NAMALWA (cell line): ENCODE measurements around the gene PSPH.

Source experiments
- DNase-seq: peaks from one replicate; pipeline ENCODE4 v3.0.0-alpha.2; 2015; ENCODE audit warnings: low spot score

Gene PSPH

DNA sequence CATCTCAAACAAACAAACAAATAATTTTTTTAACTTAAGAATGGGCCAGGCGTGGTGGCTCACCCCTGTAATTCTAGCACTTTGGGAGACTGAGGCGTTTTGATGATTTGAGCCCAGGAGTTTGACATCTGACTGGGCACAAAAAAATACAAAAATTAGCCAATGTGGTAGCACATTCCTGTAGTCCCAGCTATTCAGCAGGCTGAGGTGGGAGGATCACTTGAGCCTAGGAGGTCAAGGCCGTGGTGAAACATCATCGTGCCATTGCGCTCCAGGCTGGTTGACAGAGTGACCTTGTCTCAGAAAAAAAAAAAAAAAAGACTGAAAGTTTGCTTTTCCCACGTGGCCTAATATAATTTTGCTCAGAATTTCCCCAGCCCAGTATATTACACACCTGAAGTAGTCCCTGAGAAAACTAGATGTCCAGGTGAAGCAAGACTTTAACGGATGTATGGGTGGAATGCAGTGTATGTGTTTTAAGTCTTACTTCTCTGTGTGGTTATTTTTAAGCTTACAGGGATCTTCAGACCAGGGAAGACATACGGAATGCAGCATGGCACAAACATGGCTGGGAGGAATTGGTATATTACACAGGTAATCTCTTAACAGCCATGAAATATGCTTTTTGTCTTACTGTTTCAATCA is 54.3 kb downstream of the PSPH start:
- no peak for DNase-seq

DNA sequence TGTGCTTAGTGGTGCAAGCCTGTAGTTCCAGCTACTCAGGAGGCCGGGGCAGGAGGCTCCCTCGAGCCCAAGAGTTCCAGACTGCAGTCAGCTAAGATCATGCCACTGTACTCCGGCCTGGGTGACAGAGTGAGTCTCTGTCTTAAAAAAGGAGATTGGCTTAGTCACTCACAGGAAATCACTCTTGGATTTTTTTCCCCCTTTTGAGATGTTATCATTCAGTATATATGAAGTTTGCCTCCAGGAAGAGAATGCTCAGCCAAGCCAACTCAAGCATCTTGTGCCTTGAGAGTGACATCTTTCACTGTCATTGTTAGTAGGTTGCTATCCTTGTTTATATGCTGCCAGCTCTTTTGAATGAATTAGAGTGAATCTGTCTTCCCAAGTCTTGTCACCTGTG is 58.9 kb downstream of the PSPH start:
- DNase-seq: no peak

DNA sequence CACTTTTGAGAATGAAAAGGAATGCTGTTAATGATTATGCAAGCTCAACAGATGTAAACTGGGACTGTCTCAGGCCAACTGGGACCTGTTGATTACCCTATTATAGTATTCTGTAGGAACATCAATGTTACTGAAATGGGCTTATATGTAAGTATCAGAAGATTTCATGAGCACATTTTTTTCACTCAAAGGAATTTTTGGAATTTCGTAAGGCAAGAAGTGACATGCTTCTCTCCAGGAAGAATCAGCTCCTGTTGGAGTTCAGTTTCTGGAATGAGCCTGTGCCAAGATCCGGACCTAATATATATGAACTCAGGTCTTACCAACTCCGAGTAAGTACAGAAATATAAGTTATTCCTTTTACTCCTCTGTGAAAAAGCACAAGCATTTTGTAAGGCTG is 67.7 kb downstream of the PSPH start:
- no peak for DNase-seq

DNA sequence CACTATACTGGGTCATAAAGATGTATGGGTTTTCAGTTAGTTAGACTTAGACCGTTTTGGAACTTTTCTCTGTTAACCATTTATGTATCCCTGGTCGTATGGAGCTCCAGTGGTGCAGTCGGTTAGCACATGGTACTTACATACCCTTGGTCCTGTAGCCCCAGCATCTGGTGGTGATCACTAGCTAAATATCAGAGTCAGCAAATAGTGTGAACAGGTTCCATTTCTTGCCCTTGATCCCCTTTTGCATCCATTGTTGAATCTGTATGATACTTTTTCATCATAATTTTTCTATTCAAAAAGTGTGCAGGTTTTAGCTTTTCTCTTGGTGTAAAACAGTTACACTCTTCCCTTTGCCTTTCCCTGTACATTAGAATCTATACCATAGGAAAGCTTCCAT is 71.0 kb downstream of the PSPH start:
- no peak for DNase-seq

DNA sequence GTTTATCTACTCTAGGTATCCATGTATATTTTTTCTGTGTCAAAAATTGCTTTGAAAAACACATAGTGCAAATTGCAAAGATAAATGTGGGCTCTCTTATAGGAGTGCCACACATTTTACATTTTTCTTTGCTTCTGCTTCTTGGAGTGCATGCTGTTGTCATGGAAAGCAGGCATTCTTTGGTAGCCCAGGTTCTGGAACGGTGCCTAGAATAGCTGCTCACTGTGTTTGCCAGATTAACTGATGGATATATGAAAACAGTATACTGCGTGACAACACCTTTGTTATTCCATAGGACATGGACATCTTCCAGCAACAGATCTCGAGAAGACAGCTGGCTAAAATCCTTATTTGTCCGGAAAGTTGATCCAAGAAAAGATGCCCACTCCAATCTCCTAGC is 73.4 kb downstream of the PSPH start:
- DNase-seq: no peak

DNA sequence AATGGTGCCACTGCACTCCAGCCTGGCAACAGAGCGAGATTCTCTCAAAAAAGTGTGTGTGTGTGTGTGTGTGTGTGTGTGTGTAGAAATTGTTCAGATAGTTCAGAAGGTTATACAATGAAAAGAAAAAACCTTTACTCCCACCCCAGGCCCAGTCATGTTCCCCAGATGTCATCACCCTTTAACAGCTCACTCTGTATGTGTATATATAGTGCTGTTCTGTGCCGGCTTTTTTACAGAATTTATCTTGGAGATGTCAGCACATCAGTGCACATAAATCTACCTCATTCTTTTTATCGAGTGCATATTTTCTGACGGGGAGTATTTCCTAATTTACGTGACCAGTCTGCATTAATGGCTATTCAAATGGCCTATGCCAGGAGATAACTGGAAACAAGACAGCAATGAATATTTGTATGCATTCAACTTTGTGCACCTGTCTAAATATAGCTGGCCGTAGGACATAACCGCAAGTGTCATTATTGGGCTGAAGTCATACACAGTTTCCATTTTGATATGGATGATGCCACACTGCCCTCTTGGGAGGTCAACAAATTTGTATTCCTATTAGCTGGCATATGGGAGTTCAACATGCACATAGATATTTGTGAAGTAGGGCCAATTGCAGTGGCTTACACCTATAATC is 75.1 kb downstream of the PSPH start:
- no peak for DNase-seq

DNA sequence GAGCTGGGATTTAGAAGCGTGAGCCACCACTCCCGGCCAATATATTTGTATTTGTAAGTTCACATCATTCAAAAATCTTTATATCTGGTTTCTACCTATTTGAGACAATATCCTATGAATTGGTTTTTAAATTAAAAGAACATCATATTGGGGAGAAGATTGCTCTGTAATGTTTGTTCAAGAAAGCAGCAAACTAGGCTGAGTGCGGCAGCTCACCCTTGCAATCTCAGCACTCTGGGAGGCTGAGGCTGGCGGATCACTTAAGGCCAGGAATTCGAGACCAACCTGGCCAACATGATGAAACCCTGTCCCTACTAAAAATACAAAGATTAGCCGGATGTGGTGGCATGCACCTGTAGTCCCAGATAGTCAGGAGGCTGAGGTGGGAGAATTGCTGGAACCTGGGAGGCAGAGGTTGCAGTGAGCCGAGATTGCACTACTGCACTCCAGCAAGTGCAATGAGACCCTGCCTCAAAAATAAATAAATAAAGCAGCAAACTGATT is 77.4 kb downstream of the PSPH start:
- no peak for DNase-seq

DNA sequence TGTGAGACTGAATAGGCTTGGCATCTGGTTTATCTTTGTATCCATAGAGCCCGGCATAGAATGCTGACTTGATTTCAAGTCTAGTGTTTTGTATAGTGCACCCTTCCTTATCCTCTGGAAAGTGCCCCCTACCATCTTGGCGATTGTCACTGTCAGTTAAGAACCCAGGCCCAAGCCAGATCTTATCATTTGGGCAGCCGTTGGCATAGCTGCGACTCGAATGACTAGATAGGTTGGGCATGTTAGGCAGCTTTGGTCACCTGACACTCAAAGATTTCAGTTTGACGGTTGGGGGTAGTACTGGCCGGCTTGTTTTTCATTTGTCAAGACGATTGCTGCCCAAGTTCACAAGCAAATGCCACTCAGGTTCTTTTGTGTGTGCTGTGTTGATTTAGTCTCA is 80.3 kb downstream of the PSPH start:
- DNase-seq: no peak

DNA sequence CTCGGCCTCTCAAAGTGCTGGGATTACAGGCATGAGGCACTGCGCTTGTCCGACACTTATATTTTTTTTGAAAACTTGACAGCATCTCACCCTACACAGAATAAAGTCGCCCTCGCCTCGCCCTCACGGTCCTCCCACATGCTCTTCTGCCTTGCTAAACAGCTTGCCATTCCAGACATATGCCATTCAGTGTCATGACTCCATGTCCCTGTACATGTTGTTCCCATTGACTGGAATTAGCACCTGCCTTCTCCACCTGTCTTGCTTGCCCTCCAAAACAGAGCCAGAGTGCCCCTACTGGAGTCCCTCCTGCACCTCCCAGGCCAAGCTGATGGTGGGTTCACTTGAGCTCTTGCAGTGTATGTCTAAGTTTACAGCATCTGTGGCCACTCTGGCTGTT is 80.7 kb downstream of the PSPH start:
- DNase-seq: no peak

DNA sequence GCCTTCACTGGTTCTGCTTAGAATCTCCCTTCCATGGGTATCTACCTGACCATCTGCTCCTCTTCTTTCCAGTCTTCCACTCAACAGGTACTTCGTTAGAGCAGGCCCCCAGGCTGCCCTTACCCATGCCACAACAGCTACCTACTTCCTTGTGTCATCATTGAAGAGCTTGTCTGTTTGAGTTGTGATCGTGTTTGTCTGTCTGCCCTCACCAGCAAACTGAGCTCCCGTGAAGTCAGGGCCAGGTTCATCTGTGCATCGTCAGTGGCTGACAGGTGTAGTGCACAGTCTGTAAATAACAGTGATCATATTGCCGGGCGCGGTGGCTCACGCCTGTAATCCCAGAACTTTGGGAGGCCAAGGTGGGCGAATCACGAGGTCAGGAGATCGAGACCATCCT is 81.9 kb downstream of the PSPH start:
- DNase-seq: no peak

DNA sequence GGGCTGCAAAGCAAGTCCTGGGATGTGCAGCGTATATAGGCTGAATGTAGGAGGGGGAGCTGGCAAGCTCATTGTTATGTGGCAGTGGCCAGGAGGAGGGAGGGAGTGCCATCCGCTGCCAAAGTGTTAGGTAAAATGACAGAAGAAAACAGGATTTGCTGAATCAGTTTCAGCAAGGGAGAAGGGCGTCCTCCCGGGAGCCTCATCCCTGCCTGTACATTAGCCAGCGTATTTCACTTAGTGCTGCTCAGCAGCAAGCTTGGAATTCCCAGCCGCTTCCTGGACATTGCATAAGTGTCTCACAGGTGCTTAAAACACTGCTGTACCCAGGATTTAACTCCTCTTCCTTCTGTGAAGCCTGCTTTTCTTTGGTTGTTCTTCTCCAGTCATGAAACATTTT is 84.4 kb downstream of the PSPH start:
- no peak for DNase-seq

DNA sequence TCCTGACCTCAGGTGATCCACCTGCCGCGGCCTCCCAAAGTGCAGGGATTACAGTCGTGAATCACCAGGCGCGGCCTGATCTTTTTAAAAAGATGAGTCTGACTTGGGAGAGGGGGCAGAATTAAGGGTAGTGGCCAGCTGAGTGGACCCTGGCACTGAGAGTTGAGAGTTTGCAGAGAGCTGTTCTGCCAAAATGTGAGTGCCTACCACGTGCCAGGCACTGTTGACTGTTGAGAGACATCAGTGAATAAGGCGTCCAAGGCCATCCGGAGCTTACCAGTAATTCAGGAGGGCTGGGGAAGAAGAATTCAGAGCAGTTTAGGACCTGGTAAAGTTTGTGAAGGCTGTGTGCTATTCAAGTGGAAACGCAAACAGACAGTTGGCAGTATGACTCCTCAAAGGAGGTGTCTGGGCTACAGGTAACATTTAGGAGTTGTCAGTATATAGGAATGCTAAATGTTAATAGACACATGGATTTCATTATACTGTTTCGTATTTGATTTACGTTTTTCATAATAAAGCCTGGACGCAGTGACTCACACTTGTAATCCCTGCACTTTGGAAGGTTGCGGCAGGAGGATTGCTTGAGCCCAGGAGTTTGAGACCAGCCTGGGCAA is 85.3 kb downstream of the PSPH start:
- DNase-seq: no peak

DNA sequence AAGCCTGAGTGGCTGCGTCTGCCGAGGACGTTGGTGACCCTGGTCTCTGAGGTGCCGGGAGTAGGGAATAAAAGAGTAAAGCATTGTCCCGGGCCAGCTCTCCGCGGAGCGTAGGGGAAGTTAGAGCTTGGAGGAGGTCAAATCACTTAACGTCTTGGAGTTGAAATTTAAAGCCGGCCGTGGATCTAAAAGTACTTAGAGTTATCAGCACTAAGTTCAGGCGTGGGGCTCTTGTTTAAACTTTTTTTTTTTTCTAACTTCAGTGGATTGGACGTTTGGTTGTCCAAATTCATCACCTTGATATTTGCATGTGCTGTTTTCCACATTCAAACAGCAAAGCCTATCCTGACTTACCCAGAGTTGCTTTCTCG is 86.2 kb downstream of the PSPH start:
- peak; percentile 60 for DNase-seq

DNA sequence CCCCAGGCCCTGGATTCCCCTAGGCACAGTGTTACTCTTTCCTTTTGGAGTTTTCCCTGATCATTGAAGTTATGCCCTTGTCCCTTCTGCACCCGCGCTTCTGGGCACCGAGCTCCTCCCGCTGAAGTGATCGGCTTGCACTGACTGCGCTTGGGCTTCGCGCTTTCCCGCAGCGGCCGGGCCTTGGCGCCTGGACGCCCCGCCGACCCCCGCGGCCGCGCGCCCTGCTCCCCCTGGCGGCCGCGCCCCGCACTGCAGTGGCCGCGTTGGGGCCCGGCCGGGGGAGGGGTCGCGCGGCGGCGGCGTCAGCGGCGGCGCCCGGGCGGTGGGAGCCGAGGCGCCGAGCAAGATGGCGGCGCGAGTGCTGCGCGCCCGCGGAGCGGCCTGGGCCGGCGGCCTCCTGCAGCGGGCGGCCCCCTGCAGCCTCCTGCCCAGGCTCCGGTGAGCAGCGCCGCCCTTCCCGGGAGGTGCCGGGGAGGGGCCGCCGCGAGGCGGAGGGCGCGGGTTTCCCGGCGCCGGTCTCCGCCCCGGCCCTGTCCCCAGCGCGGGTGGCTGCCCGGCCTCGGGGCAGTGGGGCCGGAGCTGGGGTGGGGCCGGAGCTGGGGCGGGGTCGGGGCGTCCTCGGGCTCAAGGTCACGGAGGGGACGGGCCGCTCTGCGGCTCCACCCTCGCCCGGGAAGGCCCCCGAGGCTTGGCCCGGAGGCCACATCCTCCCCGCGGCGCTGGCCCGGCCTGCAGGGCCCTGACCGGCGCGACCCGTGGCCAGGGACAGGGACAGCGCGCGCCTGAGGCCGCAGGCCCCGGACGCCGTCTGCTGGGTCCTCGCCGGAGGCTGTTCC is 86.8 kb downstream of the PSPH start, which contains the start of gene NIPSNAP2:
NIPSNAP2 (plus strand) TSS at position 325 of the 839 bp plus-strand sequence; CDS start at position 350, 25 bp downstream.
- peak; percentile 77 for DNase-seq

DNA sequence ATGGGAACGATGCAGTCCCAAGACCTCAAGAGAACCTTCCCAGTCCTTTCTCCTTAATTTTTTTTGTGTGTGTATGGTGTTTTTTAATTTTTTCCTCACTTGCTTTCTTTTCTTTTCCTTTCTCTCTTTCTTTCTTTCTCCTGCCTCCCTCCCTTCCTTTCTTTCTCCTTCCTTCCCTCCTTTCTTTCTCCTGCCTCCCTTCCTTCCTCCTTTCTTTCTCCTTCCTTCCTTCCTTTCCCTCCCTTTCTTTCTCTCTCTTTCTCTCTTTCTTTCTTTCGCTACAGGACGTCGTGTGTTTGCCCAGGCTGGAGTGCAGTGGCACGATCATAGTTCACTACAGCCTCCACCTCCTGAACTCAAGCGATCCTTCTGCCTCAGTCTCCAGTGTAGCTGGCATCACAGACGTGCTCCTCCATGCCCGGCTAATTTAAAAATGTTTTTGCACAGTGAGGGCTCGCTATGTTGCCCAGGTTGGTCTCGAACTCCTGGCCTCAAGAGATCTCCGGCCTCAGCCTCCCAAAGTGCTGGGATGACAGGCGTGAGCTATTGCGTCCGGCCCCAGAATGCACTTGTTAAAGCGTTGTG is 87.6 kb downstream of the PSPH start:
- DNase-seq: no peak

DNA sequence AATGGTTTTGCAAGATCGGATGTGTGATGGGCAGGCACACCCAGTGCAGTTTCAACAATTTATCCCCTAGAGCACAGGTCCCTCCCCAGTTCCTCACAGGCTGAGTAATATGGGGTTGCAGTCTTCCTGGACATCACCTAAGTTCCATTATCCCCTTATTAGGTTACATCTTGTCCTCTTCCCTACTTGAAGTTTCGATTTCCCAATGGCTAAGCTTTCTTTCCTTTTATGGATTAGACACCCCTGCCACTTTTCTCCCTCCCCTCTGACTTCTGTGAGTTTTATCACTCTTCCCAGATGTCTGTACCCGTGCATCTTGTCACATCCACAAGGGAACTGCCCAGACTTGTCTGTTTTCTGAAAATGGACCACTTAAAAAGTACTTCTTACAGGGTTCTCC is 89.2 kb downstream of the PSPH start:
- no peak for DNase-seq
